MCF 10A (cell line): ENCODE results near the gene SFTPD. TPM values are rescaled to one million over a fixed set of nuclear protein-coding genes. Genes with fewer than 3 reads are reported as not detected.

Experiments
- BruUV-seq: library from RNA; stranded (reverse); fragments of 400-500 nt; replicated peaks from 2 replicates; lab custom pipeline; 2021; lab: Mats Ljungman, UMichigan
- CTCF ChIA-PET: fragments of 300-600 bp; sonication (Branson Sonifier 250); formaldehyde crosslinking; extraction: SDS; loops from one replicate; lab custom pipeline; 2021; ENCODE audit warnings: antibody characterized with exemption, inconsistent platforms; lab: Yijun Ruan, JAX
- POLR2A ChIA-PET: fragments of 300-600, 350-650 bp; sonication (Branson Sonifier 250); formaldehyde crosslinking; extraction: SDS; loops from one replicate; lab custom pipeline; 2020; ENCODE audit warnings: antibody characterized with exemption, inconsistent platforms; lab: Yijun Ruan, JAX
- DNase-seq: peaks from one replicate; pipeline ENCODE4 v3.0.0-alpha.2; 2018; ENCODE audit not compliant: unreplicated experiment
- H3K27ac Mint-ChIP-seq: one replicate; pipeline ENCODE4 v1.8.0; 2022; ENCODE audit warnings: mild to moderate bottlenecking, low read depth, mixed read lengths; ENCODE audit not compliant: unreplicated experiment
- H3K27me3 Mint-ChIP-seq: one replicate; pipeline ENCODE4 v1.8.0; 2022; ENCODE audit warnings: mixed read lengths; ENCODE audit not compliant: insufficient read depth, unreplicated experiment
- H3K36me3 Mint-ChIP-seq: one replicate; pipeline ENCODE4 v1.8.0; 2022; ENCODE audit warnings: mild to moderate bottlenecking, moderate library complexity, mixed read lengths; ENCODE audit not compliant: insufficient read depth, unreplicated experiment
- H3K4me1 Mint-ChIP-seq: one replicate; pipeline ENCODE4 v1.8.0; 2022; ENCODE audit warnings: mixed read lengths; ENCODE audit not compliant: insufficient read depth, unreplicated experiment
- H3K4me3 Mint-ChIP-seq: one replicate; pipeline ENCODE4 v1.8.0; 2022; ENCODE audit warnings: mild to moderate bottlenecking, moderate library complexity, mixed read lengths; ENCODE audit not compliant: unreplicated experiment
- H3K9me3 Mint-ChIP-seq: one replicate; pipeline ENCODE4 v1.8.0; 2022; ENCODE audit warnings: mixed read lengths; ENCODE audit not compliant: unreplicated experiment
- intact Hi-C: fragments of 100-400 bp; cut with micrococcal nuclease; formaldehyde crosslinking; loops from 2 replicates; pipeline ENCODE4 v1.14.1; 2022
- total RNA-seq: library from RNA; stranded (reverse); gene quantifications from 2 replicates; pipeline ENCODE4 v1.2.3, GENCODE V29; 2022
- TF ChIP-seq, protein P1 (sequence below): fragments of 200-600 bp; IDR thresholded peaks from one replicate; pipeline ENCODE4 v1.8.0; 2022; ENCODE audit warnings: antibody characterized with exemption, mild to moderate bottlenecking; ENCODE audit not compliant: unreplicated experiment

SFTPD gene
- total RNA-seq, 1 experiment from 2014 or later, result 0.23 TPM

DNA sequence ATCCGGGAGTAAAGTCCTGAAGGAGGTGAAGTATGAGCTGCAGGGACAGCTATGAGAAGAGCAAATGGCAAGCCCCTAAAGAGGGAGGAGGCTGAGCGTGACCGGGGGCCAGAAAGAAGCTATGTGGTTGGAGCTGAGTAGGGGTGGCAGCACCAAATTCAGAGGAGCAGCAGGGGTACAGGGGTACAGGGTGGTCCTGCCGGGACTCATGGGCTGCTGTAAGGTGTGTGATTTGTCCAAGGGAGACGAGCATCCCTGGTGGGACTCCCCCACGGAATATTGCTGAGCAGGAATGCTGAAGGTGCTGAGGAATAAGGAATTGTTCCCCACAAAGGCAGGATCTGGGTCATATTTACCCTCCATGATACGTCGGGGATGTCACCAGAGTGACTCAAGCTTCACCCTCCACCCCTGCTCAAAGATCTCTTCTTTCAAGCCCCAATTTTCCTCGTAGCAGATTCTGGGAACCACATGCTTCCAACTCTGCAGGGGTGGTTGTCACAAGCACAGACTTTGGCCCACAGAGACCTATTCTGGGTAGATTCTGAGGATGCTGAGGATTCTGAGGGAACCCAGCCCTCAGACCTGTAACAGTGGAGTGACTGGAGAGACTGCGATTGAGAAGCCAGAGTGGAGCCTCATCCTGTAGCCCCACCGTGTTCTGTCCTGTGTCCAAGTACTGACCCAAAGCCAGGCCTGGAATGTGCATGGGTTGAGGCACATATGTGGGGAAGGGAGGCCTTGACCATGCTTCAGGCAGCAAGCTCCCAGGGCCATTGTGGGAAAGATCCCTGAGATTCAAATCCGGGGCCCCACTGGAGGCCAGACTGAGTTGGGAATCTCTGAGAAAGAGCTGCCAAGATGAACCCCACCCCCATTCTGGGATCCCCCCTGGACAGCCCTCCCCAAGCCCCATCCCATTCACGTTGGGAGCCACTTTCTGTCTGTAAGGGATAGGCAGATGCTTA, 4.2 kb downstream of the SFTPD start:
- H3K27ac Mint-ChIP-seq, result no peak overlapping the region
- ChIA-PET POLR2A (no interaction called here), CTCF (interaction anchor here (0.7 to 3.0 kb wide), 2 partner anchors 16 to 20 kb away, joined by 3 to 9 read pairs; no protein-coding TSS in a partner anchor)
- no peak for DNase-seq
- no peak overlapping the region for H3K4me3 Mint-ChIP-seq
- intact Hi-C loops, result no loop called here
- H3K27me3 Mint-ChIP-seq, result peaks cover 34% of the 10 kb centered on the region
- BruUV-seq, result no TSS peak
- H3K9me3 Mint-ChIP-seq, result no peaks in the 10 kb centered on the region
- peaks cover 12% of the 10 kb centered on the region for H3K4me1 Mint-ChIP-seq
- TF ChIP-seq, protein P1, sequence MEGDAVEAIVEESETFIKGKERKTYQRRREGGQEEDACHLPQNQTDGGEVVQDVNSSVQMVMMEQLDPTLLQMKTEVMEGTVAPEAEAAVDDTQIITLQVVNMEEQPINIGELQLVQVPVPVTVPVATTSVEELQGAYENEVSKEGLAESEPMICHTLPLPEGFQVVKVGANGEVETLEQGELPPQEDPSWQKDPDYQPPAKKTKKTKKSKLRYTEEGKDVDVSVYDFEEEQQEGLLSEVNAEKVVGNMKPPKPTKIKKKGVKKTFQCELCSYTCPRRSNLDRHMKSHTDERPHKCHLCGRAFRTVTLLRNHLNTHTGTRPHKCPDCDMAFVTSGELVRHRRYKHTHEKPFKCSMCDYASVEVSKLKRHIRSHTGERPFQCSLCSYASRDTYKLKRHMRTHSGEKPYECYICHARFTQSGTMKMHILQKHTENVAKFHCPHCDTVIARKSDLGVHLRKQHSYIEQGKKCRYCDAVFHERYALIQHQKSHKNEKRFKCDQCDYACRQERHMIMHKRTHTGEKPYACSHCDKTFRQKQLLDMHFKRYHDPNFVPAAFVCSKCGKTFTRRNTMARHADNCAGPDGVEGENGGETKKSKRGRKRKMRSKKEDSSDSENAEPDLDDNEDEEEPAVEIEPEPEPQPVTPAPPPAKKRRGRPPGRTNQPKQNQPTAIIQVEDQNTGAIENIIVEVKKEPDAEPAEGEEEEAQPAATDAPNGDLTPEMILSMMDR, result no peak
- no peaks in the 10 kb centered on the region for H3K36me3 Mint-ChIP-seq

- POLR2A ChIA-PET, result no interaction called here
- H3K27me3 Mint-ChIP-seq, result peaks cover 41% of the 10 kb centered on the region
Measured at GRCh38 chr10:79943871-79944270, 5.0 kb downstream of the SFTPD start.

GRCh38 chr10:79942261-79943185, 6.4 kb downstream of the SFTPD start:
- H3K27me3 Mint-ChIP-seq, result peaks cover 54% of the 10 kb centered on the region
- no peak overlapping the region for H3K4me3 Mint-ChIP-seq

More at GRCh38 chr10:79943871-79944270, 5.0 kb downstream of the SFTPD start:
- CTCF ChIA-PET, result interaction anchor here (3.0 kb wide), 1 partner anchor 15 kb away, joined by 9 read pairs; no protein-coding TSS in a partner anchor
- Mint-ChIP-seq H3K4me1 (peaks cover 4% of the 10 kb centered on the region), H3K9me3 (no peaks in the 10 kb centered on the region), H3K36me3 (no peaks in the 10 kb centered on the region), H3K27ac (no peak overlapping the region), H3K4me3 (no peak overlapping the region)
- no TSS peak for BruUV-seq
- DNase-seq, result no peak
- TF ChIP-seq, protein P1, result no peak
- intact Hi-C loops, result no loop called here

More at GRCh38 chr10:79942261-79943185, 6.4 kb downstream of the SFTPD start:
- no peak overlapping the region for H3K27ac Mint-ChIP-seq
- no TSS peak for BruUV-seq
- POLR2A ChIA-PET, result no interaction called here
- no peaks in the 10 kb centered on the region for H3K4me1 Mint-ChIP-seq
- no peaks in the 10 kb centered on the region for H3K36me3 Mint-ChIP-seq
- no peak for DNase-seq
- TF ChIP-seq, protein P1, result no peak
- H3K9me3 Mint-ChIP-seq, result no peaks in the 10 kb centered on the region
- intact Hi-C loops, result no loop called here
- CTCF ChIA-PET, result interaction anchor here (0.7 to 3.0 kb wide), 2 partner anchors 14 to 105 kb away, joined by 3 to 9 read pairs; no protein-coding TSS in a partner anchor
